ENCODE results near the gene SERTAD2.

The SERTAD2 gene

DNA sequence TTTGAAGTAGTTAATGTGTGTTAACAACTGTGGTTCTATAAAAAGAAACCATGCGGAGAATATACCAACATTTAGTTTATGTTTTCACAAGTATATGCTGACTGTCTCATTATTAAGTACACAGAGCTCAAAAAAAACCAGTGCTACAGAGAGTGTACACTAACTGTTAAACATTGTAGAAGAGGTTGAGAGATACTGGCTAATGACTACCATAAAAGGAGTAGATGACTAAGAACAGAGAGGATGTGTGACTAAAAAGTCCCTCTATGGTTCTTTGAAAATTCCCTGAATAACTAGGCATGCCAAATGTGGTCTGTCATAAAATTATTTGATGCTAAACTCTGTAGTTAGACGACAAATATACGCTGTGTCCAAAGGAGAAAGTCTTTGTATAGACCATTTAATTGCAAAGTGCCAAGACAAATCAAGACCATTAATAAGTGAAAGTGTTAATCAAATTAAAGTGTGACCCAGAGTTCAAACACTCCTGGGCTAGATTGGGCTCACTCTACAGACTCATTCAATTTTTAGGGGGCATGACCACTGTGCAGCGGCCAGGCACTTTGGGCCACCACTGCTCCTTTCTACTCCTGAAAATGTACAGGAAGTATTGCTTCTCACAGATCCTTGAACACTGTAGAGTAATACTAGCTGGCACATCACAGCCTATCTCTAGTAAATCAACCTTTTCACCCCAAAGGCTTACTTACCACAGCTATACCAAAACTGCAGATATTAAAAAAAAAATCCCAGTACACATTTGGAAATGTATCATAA is 45.1 kb upstream of the SERTAD2 start:
- Histone ChIP-seq H3K4me1 (ENCODE audit: insufficient read depth, low read length, poor library complexity, severe bottlenecking) (peaks cover 51% of the 10 kb centered on the region), H3K9me3 (ENCODE audit: insufficient read depth, low read depth, low read length) (no peaks in the 10 kb centered on the region), H3K4me2 (ENCODE audit: low read depth, low read length, poor library complexity, severe bottlenecking) (peak overlapping the region; percentile 33), H3K27me3 (ENCODE audit: insufficient read depth, low read length, poor library complexity, severe bottlenecking) (no peaks in the 10 kb centered on the region), H3K4me3 (ENCODE audit: low read length, poor library complexity, severe bottlenecking) (peak overlapping the region; percentile 28), H3K9ac (ENCODE audit: low read depth, low read length, poor library complexity, severe bottlenecking) (no peak overlapping the region), H3K79me2 (ENCODE audit: insufficient read depth, low read length) (peaks cover 15% of the 10 kb centered on the region; the same call in 1 of the 2 replicates), H3K36me3 (ENCODE audit: insufficient read depth, low read length) (no peaks in the 10 kb centered on the region), H2AFZ (ENCODE audit: low read length) (no peak overlapping the region), H3F3A (ENCODE audit: low read depth) (no peaks in the 10 kb centered on the region), H4K20me1 (ENCODE audit: insufficient read depth, low read length, poor library complexity, severe bottlenecking) (no peaks in the 10 kb centered on the region), H3K9me2 (replicated peaks; ENCODE audit: low read depth, low read length) (no peaks in the 10 kb centered on the region)
- TF ChIP-seq EZH2phosphoT487 (IDR thresholded peaks at IDR 0.05; ENCODE audit: borderline replicate concordance): no peak
- no peak for TF ChIP-seq CTCF (conservative IDR thresholded peaks at IDR 0.05; ENCODE audit: low read length)

DNA sequence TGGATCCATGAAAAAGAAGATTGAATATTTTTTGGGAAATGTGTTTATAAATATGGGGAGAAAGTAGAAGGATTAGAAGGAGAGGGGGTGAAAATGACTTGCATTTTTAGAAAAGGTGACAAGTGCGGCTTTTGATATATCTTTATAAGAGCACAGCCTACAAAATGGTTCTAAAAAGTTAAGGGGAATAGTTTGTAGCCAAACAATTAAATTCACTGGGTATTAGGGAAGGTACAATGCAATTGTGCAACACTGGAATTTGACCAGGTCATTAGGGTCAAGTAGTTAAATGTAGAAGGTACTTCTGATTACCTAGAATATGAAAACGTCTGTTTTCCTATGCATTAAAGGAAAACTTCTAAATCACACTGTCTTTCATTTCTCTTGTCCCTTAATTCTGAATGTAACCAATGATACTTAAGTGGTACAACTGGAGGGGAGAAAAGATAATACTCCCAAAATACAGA is 44.5 kb upstream of the SERTAD2 start:
- Histone ChIP-seq H3K4me1 (ENCODE audit: insufficient read depth, low read length, poor library complexity, severe bottlenecking) (peaks cover 51% of the 10 kb centered on the region), H3K27me3 (ENCODE audit: insufficient read depth, low read length, poor library complexity, severe bottlenecking) (no peaks in the 10 kb centered on the region), H3K4me2 (ENCODE audit: low read depth, low read length, poor library complexity, severe bottlenecking) (peak overlapping the region; percentile 33), H3K9me3 (ENCODE audit: insufficient read depth, low read depth, low read length) (no peaks in the 10 kb centered on the region), H4K20me1 (ENCODE audit: insufficient read depth, low read length, poor library complexity, severe bottlenecking) (no peaks in the 10 kb centered on the region), H3K79me2 (ENCODE audit: insufficient read depth, low read length) (peaks cover 15% of the 10 kb centered on the region; the same call in 1 of the 2 replicates), H3K36me3 (ENCODE audit: insufficient read depth, low read length) (no peaks in the 10 kb centered on the region), H3F3A (ENCODE audit: low read depth) (no peaks in the 10 kb centered on the region), H3K9me2 (replicated peaks; ENCODE audit: low read depth, low read length) (no peaks in the 10 kb centered on the region), H3K4me3 (ENCODE audit: low read length, poor library complexity, severe bottlenecking) (no peak overlapping the region), H3K9ac (ENCODE audit: low read depth, low read length, poor library complexity, severe bottlenecking) (no peak overlapping the region), H2AFZ (ENCODE audit: low read length) (no peak overlapping the region)
- no peak for TF ChIP-seq EZH2phosphoT487 (IDR thresholded peaks at IDR 0.05; ENCODE audit: borderline replicate concordance)

GRCh38 chr2:64697297-64698176 is 43.8 kb upstream of the SERTAD2 start:
- H3K79me2 ChIP-seq (ENCODE audit: insufficient read depth, low read length): peaks cover 15% of the 10 kb centered on the region; the same call in 1 of the 2 replicates
- H3K9me2 ChIP-seq (replicated peaks; ENCODE audit: low read depth, low read length): no peaks in the 10 kb centered on the region
- no peaks in the 10 kb centered on the region for H3K9me3 ChIP-seq (ENCODE audit: insufficient read depth, low read depth, low read length)
- H3F3A ChIP-seq (ENCODE audit: low read depth): no peaks in the 10 kb centered on the region
- TF ChIP-seq EZH2phosphoT487 (IDR thresholded peaks at IDR 0.05; ENCODE audit: borderline replicate concordance): no peak
- TF ChIP-seq CTCF (conservative IDR thresholded peaks at IDR 0.05; ENCODE audit: low read length): no peak
- H2AFZ ChIP-seq (ENCODE audit: low read length): no peak overlapping the region
- H4K20me1 ChIP-seq (ENCODE audit: insufficient read depth, low read length, poor library complexity, severe bottlenecking): no peaks in the 10 kb centered on the region
- H3K36me3 ChIP-seq (ENCODE audit: insufficient read depth, low read length): no peaks in the 10 kb centered on the region
- peak overlapping the region; percentile 33 for H3K4me2 ChIP-seq (ENCODE audit: low read depth, low read length, poor library complexity, severe bottlenecking)
- no peak overlapping the region for H3K9ac ChIP-seq (ENCODE audit: low read depth, low read length, poor library complexity, severe bottlenecking)
- no peaks in the 10 kb centered on the region for H3K27me3 ChIP-seq (ENCODE audit: insufficient read depth, low read length, poor library complexity, severe bottlenecking)
- peaks cover 51% of the 10 kb centered on the region for H3K4me1 ChIP-seq (ENCODE audit: insufficient read depth, low read length, poor library complexity, severe bottlenecking)
- H3K4me3 ChIP-seq (ENCODE audit: low read length, poor library complexity, severe bottlenecking): no peak overlapping the region

Data from Loucy (cell line).